RPMI7951 (cell line): ENCODE data around the gene GNL3. TPM values are rescaled to one million over a fixed set of nuclear protein-coding genes. Genes with fewer than 3 reads are reported as not detected.
A peak's percentile ranks its signal among the peaks of the same experiment; 100 is the strongest.

Experiments
- DNase-seq: peaks from one replicate; pipeline ENCODE4 v3.0.0-alpha.2; 2012; ENCODE audit warnings: low read depth
- total RNA-seq: library from RNA; depleted of rRNA; stranded (reverse); fragments of >200 nt; shearing (Covaris generic); gene quantifications from 2 replicates; pipeline ENCODE4 v1.2.3, GENCODE V29; 2014

The GNL3 gene
- total RNA-seq, 1 experiment from 2014 or later: 147 TPM

DNA sequence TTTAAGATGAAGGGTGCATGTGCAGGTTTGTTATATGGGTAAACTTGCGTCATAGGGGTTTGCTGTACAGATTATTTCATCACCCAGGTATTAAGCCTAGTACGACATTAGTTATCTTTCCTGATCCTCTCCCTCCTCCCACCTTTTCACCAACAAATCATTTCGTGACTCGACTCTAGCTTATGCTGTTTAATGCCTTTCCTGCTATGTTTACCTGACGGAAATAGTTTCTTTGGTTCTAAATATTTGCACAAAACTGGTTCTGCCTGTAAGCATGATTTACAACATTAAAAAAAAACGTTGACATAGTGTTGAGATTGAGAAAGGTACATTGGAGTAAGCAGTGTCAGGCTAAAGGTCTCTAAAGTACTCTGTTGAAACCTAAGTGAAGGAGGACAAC lies 2.4 kb downstream of the GNL3 start:
- no peak for DNase-seq

DNA sequence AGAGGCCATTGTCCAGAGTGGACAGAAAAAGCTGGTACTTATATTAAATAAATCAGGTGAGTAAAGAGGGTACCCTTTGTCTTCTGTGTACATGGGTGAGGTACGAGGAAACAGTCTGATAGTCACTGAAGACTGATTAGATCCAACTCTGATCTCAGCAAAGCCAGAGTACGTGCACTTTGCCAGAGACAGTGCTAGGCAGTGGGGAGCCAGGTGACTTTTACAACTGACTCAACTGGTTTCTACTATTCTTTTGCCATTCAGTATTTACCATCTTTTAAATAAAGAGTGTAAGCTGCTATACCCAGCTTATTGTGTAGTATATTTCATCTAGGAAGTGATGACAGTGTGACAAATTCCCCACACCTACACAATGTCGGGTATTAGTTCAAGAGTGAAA lies 3.3 kb downstream of the GNL3 start:
- DNase-seq: no peak

DNA sequence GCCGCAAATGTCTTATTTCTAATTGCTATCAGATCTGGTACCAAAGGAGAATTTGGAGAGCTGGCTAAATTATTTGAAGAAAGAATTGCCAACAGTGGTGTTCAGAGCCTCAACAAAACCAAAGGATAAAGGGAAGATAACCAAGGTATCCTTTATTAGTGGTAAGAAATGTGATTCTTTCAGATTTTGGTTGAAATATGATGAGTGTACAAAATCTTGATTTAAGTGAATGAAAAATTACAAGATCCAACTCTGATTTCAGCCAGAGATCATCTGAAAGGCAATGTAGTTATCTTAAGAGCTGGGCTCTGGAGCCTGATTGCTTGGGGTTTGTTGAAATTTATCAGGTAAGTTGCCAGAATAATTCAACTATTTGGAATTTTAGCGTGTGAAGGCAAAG lies 4.7 kb downstream of the GNL3 start:
- DNase-seq: no peak

DNA sequence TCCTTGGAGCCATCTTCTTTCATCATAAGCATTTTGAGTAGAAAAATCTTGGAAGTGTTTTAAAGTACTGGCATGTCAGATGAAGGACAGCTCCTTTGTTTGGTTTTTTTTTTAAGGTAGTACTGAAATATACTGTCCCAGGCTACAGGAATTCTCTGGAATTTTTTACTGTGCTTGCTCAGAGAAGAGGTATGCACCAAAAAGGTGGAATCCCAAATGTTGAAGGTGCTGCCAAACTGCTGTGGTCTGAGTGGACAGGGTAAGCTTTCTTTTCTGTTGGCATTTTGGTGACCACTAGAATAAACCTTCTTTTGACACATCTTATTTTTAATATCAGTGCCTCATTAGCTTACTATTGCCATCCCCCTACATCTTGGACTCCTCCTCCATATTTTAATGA lies 7.2 kb downstream of the GNL3 start:
- DNase-seq: no peak

DNA sequence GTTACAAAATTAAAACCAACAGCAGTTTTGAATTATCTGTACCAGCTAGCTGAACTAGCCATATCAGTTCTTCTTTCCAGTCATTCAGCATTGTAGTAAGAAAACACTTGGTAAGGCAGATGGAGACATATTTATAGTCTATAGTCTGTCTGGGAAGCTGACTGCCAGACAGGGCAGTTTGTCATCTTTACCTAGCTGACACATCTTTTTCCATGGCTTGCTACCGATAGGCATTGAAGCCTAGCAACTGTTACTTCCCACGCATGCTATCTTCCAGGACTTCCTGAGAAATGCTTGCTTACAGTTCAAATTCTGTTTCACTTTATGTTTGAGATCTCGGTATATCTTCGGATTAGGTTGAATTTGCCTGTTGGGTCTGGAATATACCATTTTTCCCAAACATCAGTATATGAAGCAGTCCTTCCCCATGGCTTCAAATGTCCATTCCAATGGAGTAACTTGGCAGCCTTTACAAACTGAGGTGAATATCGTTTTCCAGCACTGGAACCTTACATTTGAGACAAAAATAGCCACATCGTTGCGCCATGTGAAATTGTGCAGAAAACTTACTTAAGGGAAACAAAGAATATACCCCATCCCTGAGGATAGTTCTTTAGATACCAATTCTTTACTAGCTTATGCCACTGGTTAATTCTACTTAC lies 8.8 kb downstream of the GNL3 start:
- no peak for DNase-seq

DNA sequence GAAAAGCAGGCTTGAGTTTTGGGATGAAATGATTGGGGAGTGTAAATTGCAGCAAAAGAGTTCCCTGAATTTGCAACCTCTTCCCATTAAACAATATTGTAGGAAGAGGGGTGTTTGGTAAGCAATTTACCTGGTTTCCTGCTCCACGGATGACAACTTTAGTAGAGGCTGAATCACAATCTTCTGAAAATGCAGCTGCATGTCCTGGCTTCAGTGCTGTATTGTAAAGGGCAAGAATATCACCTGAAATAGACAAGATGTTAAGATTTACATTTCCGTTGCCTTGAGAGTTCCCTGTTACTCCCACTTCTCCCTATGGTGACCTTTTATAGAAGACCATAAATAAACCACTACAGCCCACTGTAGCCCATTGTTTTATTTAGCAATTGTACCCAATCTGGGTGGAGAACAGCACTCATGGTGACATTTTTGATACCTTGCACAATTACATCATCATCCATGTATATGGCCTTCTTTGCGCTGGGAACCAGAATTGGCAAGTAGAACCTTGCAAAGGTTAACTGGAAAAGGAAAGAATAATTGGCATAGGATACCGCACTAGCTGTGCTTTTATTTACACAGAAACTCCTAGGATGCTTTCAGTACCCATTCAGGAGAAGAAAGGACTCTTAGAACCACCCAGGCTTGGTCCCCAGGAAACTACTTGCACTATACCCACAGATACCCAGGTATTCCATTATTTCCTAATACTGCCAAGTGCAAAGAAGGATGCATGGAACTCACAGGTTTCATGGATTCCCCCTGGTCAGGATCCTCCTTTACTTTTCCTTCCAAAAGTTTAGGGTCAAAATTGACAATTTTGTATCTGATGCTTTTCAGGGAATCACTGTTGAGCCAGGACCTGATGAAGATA lies 10.2 kb downstream of the GNL3 start:
- no peak for DNase-seq

DNA sequence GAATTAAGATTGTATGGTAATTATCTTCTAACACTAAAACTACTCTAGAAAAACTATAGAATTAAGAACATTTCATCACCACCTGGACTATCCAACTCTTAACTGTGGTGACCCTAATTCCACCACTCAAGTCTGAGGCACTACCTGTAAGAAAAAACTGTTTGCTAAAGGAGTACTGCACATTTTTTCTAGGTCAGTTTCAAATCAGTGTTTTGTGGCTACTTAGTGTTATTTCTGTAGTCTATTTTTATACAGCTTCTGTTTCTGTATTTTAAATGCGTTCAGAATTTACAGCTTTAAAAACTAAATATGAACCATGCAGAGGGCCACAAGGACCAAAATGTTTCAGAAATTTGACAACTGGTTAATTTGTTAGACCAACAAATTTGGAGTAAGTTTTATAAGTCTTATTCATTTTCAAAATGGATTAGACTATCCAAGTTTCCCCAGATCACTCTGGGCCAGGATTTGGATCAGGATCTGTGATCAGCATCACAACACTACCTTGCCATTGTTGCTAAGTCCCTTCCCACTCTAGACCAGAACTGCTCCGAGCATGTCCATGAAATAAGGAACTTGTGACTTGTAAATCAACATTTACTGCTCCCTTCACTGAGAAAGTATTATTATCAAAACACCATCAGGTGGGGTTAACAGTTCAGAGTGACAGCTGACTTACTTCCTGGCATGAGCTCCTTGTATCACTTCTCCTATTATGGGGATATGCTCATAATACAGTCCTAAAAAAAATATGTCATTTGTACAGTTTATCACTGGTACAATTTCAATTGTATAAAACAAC lies 11.2 kb downstream of the GNL3 start:
- no peak for DNase-seq

DNA sequence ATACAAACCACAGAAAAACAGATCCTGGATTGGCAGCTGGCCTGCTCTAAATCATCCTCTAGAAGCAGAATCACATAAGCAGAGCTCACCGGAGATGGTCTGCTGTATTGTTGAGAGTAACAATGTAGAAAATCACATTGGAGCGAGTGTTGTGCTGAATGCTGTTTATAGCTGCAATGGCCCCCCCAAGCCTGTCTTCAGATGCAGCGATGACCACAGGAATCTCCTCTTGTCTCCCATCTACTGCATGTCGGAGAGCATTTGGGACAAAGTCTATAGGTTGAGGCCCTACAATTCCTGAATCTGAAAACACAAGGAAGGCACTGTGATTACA lies 11.8 kb downstream of the GNL3 start:
- DNase-seq: no peak

DNA sequence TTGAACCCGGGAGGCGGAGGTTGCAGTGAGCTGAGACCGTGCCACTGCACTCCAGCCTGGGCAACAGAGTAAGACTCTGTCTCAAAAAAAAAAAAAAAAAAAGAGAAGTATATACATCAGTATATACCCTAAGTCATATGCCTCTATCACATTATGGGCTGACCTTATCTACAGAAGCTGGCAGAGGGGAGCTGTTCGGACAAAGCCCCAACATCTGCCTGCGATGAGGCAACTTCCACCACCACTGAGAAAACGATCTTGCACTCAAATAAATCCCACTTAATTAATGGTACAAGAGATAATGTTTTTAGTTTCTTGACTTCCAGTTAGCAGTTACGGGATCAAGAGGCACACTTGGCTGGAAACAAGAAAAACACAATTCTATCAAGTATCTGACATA lies 17.5 kb downstream of the GNL3 start:
- no peak for DNase-seq

DNA sequence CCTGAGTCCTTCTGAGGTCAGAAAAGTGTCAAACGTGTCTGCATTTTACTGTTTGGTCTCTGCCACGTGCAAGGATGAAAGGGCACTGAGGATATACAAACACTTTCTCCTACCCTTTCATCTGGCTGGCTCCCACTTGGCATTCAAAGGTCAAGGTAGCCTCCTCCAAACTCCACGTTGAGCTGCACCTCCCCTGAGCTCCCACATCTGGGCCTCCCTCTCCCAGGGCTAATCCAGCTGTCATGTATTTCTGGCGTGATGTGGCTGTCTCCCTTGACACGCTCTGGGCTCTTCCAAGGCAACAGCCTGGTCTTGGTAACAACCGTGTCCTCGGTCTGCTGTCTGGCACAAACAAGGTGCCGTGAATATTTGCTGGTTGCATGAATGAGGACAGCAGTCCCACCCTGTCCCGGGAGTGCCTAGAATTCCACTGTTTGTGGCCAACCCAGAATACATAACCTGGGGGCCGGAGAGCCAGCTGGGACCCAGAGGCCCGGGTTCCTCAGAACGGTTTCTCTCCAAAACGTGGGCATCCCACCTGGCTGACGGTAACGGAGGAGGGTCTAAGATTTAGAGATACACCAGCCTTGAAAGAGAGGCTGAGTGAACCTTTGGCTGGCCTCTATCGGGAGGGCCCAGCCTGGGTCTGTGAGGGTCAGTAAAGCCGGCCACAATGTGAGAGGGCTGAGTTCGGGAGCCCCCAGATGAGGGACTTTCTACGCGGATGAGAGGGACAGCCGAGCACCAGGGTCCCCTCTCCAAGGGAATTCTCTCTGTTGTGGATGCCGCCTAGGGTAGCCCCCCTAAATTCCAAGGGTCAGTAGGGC lies 19.0 kb downstream of the GNL3 start:
- peak; percentile 60 for DNase-seq

DNA sequence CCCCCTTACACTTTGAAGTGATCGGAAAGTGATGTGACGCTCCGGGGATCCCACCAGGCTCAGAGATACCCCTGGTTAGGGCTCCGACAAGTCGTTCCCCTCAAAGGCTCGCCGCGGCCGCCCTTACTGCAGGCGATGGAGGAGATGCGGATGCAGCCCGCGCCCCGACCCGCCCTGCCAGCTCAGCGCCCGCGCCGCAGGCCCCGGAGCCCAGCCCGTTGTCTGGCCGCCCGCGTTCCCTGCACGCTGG lies 19.5 kb downstream of the GNL3 start:
- no peak for DNase-seq

DNA sequence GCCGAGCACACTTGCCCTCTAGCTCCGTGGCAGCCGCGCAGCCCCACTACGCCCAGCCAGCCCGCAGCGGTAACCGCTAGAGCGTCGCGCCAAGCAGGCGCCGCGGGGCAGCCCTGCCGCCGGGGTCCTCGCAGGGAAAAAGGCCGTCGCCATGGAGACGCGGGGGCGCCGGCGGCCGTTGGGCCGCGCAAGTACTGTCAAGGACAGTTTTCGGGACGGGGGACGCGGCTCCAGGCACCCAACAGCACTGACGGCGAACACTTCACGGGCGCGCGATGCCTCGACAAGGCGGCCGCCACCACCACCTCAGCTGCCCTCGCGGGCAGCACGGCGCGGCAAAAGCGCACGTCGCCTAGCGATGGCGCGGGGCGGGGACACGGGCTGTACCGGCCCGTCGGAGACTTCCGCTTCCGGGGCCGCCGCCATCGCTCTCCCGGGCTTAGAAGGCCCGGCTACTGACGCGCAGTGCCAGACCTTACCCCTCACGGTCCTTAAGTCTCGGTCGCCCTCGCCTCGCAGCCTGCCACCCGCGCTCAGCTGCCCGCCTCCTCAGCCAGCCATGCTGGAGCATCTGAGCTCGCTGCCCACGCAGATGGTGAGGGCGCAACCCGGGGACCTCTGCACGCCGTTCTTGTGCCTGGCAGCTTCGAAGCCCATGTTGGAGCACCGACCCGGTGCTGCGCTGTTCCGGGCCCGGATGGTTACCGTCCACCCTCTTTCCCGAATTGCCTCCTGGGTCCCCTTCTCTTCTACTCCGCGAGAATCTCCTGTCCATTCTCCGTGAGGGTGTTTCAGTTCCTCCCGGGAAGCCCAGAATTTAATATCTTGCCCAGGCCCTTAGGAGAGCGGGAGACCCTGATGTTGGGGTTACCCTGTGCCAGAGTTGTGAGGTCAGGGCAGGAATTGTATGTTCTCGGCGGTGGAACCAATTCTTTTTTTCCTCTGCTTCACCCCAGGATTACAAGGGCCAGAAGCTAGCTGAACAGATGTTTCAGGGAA lies 20.2 kb downstream of the GNL3 start, which contains the start of the genes GLT8D1 and SPCS1:
GLT8D1 (minus strand) TSS at position 104 of the 999 bp plus-strand sequence. CDS start 5,331 bp downstream, outside the sequence.
SPCS1 (plus strand) TSS at position 419 of the 999 bp plus-strand sequence; CDS start at position 560, 141 bp downstream.
- DNase-seq: peak; percentile 86

DNA sequence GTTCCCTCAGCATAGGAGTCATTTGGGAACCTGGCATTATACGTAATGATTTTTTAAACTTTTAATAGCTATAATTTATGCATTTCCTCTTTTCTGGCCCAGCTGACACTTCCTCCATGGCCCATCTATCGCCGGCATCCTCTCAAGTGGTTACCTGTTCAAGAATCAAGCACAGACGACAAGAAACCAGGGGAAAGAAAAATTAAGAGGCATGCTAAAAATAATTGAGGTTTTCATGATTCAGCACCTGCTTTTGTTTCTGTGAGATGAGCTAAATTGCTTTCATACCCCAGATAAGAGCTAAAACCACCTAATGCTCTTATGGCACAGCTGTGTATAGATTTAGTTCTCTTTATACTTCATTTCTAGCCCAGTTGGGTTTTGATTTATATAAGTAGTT lies 21.8 kb downstream of the GNL3 start:
- DNase-seq: no peak

DNA sequence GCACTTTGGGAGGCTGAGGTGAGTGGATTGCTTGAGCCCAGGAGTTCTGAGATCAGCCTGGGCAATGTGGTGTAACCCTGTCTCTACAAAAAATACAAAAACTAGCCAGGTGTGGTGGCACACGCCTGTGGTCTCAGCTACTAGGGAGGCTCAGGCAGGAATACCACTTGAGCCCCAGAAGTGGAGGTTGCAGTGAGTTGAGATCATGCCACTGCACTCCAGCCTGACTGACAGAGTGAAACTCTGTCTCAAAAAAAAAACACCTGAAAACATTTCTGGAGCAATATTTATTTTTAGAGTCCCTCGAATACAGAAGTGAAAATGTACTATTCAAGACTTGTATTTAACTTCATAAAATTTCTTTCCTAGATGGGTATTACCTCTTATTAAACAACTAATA lies 24.7 kb downstream of the GNL3 start:
- DNase-seq: no peak

DNA sequence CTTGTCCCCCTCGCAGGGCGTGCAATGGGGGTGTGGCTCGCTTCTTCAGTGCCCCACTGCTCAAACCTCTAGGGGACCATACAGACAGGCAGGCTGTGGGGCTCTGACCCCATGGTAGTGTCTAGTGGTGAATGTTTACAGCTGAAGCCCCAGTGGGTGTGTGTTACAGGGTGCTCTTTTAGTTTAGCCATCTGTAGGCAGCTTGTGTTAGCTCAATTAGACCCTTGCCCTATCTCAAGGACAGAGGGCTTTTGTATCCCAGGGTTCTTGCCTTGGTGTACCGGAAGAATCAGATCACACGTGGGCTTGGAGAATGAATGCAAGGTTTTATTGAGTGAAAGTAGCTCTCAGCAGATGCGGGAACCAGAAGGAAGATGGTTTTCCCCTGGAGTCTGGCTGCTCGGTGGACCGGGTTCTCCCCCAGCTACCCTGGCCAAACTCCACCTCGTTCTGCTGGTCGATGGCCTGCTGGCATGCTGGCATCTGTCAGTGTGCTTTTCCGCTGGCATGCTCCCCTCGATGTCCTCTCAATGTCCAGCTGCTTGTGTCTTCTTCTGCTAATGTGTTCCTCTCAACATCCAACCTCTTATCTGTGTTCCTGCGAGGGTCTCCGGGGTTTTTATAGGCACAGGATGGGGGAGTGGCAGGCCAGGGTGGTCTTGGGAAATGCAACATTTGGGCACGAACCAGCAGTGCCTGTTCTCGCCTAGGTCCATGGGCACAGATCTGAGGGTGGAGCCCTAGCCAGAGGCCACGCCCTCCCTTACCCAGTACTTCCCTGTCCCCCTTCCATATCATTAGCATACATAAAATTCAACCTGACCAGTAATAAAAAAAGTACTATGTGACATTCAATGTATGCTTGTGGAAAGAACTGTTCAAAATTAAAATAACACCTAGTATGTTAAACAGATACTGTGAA lies 26.7 kb downstream of the GNL3 start:
- DNase-seq: peak; percentile 15

DNA sequence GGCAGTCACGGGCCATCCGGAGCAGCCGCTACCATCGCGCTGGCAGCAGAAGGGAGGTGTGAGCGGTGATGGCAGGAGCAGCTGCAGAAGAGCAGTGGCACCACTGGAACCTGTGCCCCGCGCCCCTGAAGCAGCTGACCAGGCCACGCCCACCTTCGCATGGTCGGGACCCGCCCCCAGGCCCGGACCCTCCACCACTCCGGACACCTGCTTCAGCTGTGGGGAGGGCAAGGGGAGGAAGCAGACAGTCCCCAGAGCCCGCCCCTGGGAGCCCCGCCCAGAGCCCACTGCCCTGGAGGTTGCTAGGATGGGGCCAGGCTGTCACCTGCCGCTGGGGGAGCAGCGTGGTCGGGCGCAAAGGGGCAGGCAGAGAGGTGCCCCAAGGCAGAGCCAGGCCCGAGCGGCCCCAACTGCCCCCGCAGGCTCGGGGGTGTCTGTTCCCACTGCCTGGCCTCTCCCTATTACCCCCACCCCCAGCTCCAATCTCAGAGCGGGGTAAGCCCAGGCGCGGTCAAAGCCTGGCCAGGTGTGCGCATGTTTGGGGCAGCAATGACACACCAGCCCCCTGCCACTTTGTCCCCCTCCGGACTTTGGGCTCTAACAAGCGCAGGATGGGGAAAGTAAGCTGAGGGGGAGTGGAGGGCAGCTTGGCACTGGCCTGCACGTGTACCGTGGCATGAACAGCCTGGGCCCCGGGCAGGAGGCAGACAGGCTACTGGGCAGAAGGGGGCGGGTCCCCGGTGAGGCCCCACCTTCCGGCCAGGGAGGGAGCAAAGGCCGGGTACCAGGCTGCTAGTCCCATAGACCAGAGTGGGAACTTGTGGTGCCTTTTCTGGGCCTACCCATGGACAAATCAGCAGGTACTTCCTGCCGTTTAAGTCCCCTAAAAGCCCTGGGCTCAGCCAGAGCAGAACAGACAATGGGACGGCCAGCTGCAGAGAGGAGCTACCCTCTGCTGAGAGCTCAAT lies 28.8 kb downstream of the GNL3 start:
- no peak for DNase-seq

DNA sequence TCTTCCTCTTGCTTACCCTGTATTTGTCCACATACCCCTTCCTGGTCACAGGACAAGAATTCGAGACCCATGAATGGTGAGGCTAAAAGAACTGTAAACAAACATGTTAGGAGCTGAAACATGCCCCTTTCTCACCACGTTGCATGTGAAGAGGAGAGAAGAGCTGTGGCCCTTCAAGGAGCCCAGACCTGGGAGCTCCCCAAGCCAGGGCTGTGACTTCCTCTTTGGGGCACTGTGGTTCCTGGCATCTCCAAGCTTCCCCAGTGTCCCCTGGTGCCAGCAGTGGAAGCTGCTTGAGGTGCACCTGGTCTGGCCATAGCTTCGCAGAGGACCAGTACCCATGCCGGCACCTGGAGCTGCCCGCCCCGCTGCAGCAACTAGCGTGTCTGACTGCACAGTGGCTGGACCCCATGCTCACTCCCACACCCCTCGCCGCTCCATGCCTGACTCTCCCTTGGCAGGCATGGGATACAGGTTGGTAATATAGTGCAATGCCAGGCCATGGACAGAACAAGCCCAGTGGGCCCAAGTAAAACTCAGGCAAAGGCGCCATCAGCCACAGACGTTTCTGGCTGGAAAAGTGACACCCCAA lies 30.0 kb downstream of the GNL3 start:
- no peak for DNase-seq

DNA sequence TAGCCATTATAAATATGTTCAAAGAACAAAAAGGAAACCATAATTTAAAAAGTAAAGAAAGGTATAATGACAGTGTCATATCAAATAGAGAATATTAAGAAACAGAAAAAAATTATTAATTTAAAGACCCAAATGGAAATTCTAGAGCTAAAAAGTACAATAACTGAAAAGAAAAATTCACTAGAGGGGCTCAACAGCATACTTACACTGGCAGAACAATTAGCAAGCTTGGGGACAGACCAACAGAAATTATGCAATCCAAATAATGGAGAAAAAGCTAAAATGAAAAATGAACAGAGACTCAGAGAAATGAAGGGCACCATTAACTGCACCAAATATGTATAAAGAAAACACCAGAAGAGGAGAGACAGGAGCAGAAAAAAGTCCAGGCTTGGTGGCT lies 33.8 kb downstream of the GNL3 start:
- DNase-seq: no peak
